ENCODE measurements around the gene GALP. TPM values are rescaled to one million over a fixed set of nuclear protein-coding genes. Genes with fewer than 3 reads are reported as not detected.

Gene GALP
- total and polyA plus RNA-seq, 4 donors, result 0.08 to 0.63 TPM; not detected in 2

DNA sequence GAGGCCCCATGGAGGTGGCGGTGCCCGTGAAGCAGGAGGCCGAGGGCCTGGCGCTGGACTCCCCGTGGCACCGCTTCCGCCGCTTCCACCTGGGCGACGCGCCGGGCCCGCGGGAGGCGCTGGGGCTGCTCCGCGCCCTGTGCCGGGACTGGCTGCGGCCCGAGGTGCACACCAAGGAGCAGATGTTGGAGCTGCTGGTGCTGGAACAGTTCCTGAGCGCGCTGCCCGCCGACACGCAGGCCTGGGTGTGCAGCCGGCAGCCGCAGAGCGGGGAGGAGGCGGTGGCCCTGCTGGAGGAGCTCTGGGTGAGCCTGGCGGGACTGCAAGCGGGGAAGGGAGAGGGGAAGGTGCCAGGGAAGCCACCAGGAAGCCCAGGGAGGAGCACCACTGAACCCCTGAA lies 28.9 kb upstream of the GALP start:
- H3K27ac ChIP-seq (ENCODE audit: low read depth in 1 of 2, low read length in 2 of 2), result no peak overlapping the region

DNA sequence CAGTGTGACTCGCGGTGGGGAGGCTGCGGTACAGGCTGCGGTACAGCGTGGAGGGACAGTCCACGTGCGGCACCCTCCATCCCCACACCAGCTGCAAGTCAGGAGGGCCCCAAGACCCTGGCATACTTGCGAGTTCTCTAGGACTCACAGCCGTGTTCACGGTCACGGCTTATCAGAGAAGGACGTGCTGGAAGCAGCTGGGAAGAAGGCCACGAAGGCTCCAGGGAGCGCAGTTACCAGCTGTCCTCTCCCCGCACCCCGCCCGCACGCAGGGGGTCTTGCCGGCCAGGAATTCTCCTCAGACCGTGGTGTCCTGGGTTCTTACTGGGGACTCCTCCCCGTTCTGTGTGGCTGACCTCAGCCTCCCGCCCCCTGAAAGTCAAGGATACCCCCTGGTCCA lies 28.5 kb upstream of the GALP start:
- Histone ChIP-seq H3K4me3 (ENCODE audit: low read depth in 1 of 3, low read length in 3 of 3) (no peak overlapping the region), H3K9ac (ENCODE audit: low read depth in 1 of 2, low read length in 2 of 2) (no peak overlapping the region), H3K9me3 (ENCODE audit: control insufficient read depth in 4 of 4, low read length in 3 of 4) (no peaks in the 10 kb centered on the region), H3K27ac (ENCODE audit: low read depth in 1 of 2, low read length in 2 of 2) (no peak overlapping the region), H3K27me3 (ENCODE audit: control insufficient read depth in 4 of 4, insufficient read depth in 4 of 4, low read length in 3 of 4) (no peaks in the 10 kb centered on the region), H3K36me3 (ENCODE audit: control insufficient read depth in 4 of 4, insufficient read depth in 3 of 4, low read depth in 1 of 4, low read length in 3 of 4) (peaks cover 5 to 14% (median 10%) of the 10 kb centered on the region in 4 donors), H3K4me1 (ENCODE audit: control insufficient read depth in 4 of 4, insufficient read depth in 4 of 4, low read length in 3 of 4) (peaks cover 10 to 40% (median 33%) of the 10 kb centered on the region in 4 donors)
- DNase-seq (ENCODE audit: low spot score), result no peak
- no peak for TF ChIP-seq JUND (IDR thresholded peaks at IDR 0.05)
- TF ChIP-seq NR2F2 (IDR thresholded peaks at IDR 0.05), result no peak
- TF ChIP-seq, protein P1, sequence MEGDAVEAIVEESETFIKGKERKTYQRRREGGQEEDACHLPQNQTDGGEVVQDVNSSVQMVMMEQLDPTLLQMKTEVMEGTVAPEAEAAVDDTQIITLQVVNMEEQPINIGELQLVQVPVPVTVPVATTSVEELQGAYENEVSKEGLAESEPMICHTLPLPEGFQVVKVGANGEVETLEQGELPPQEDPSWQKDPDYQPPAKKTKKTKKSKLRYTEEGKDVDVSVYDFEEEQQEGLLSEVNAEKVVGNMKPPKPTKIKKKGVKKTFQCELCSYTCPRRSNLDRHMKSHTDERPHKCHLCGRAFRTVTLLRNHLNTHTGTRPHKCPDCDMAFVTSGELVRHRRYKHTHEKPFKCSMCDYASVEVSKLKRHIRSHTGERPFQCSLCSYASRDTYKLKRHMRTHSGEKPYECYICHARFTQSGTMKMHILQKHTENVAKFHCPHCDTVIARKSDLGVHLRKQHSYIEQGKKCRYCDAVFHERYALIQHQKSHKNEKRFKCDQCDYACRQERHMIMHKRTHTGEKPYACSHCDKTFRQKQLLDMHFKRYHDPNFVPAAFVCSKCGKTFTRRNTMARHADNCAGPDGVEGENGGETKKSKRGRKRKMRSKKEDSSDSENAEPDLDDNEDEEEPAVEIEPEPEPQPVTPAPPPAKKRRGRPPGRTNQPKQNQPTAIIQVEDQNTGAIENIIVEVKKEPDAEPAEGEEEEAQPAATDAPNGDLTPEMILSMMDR (IDR thresholded peaks at IDR 0.05; ENCODE audit: low read depth, low read length, missing input control), result no peak
- 97% methylated on average over 22 of the region's 22 CpGs for WGBS

More for the DNA sequence above, 28.9 kb upstream of the GALP start:
- H3K36me3 ChIP-seq (ENCODE audit: control insufficient read depth in 4 of 4, insufficient read depth in 3 of 4, low read depth in 1 of 4, low read length in 3 of 4), result peaks cover 5 to 14% (median 10%) of the 10 kb centered on the region in 4 donors
- DNase-seq (ENCODE audit: low spot score), result no peak
- H3K27me3 ChIP-seq (ENCODE audit: control insufficient read depth in 4 of 4, insufficient read depth in 4 of 4, low read length in 3 of 4), result no peaks in the 10 kb centered on the region
- TF ChIP-seq, protein P2, sequence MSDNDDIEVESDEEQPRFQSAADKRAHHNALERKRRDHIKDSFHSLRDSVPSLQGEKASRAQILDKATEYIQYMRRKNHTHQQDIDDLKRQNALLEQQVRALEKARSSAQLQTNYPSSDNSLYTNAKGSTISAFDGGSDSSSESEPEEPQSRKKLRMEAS (IDR thresholded peaks at IDR 0.05), result no peak
- no peak for TF ChIP-seq SP1 (IDR thresholded peaks at IDR 0.05)
- TF ChIP-seq, protein P3, sequence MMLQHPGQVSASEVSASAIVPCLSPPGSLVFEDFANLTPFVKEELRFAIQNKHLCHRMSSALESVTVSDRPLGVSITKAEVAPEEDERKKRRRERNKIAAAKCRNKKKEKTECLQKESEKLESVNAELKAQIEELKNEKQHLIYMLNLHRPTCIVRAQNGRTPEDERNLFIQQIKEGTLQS (IDR thresholded peaks at IDR 0.05), result no peak
- no peak for TF ChIP-seq YY1 (IDR thresholded peaks at IDR 0.05)
- no peak for TF ChIP-seq TAF1 (conservative IDR thresholded peaks at IDR 0.05)
- TF ChIP-seq HNF4G (IDR thresholded peaks at IDR 0.05), result no peak
- TF ChIP-seq FOXA1 (IDR thresholded peaks at IDR 0.05), result no peak
- TF ChIP-seq FOXA2 (IDR thresholded peaks at IDR 0.05), result no peak
- TF ChIP-seq, protein P4, sequence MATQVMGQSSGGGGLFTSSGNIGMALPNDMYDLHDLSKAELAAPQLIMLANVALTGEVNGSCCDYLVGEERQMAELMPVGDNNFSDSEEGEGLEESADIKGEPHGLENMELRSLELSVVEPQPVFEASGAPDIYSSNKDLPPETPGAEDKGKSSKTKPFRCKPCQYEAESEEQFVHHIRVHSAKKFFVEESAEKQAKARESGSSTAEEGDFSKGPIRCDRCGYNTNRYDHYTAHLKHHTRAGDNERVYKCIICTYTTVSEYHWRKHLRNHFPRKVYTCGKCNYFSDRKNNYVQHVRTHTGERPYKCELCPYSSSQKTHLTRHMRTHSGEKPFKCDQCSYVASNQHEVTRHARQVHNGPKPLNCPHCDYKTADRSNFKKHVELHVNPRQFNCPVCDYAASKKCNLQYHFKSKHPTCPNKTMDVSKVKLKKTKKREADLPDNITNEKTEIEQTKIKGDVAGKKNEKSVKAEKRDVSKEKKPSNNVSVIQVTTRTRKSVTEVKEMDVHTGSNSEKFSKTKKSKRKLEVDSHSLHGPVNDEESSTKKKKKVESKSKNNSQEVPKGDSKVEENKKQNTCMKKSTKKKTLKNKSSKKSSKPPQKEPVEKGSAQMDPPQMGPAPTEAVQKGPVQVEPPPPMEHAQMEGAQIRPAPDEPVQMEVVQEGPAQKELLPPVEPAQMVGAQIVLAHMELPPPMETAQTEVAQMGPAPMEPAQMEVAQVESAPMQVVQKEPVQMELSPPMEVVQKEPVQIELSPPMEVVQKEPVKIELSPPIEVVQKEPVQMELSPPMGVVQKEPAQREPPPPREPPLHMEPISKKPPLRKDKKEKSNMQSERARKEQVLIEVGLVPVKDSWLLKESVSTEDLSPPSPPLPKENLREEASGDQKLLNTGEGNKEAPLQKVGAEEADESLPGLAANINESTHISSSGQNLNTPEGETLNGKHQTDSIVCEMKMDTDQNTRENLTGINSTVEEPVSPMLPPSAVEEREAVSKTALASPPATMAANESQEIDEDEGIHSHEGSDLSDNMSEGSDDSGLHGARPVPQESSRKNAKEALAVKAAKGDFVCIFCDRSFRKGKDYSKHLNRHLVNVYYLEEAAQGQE (IDR thresholded peaks at IDR 0.05), result no peak
- TF ChIP-seq, protein P5, sequence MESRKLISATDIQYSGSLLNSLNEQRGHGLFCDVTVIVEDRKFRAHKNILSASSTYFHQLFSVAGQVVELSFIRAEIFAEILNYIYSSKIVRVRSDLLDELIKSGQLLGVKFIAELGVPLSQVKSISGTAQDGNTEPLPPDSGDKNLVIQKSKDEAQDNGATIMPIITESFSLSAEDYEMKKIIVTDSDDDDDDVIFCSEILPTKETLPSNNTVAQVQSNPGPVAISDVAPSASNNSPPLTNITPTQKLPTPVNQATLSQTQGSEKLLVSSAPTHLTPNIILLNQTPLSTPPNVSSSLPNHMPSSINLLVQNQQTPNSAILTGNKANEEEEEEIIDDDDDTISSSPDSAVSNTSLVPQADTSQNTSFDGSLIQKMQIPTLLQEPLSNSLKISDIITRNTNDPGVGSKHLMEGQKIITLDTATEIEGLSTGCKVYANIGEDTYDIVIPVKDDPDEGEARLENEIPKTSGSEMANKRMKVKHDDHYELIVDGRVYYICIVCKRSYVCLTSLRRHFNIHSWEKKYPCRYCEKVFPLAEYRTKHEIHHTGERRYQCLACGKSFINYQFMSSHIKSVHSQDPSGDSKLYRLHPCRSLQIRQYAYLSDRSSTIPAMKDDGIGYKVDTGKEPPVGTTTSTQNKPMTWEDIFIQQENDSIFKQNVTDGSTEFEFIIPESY (IDR thresholded peaks at IDR 0.05), result no peak
- TF ChIP-seq, protein P1 (IDR thresholded peaks at IDR 0.05; ENCODE audit: low read depth, low read length, missing input control), result no peak
- no peak for TF ChIP-seq GABPA (IDR thresholded peaks at IDR 0.05 in 1 of 2, conservative IDR thresholded peaks at IDR 0.05 in 1 of 2)
- TF ChIP-seq RAD21 (IDR thresholded peaks at IDR 0.05), result no peak
- no peak for TF ChIP-seq NR2F2 (IDR thresholded peaks at IDR 0.05)
- TF ChIP-seq RXRA (IDR thresholded peaks at IDR 0.05), result no peak
- no peak for TF ChIP-seq EGR1 (IDR thresholded peaks at IDR 0.05; ENCODE audit: low read depth in 2 of 2)
- 97% methylated on average over 31 of the region's 31 CpGs for WGBS
- peaks cover 10 to 44% (median 36%) of the 10 kb centered on the region in 4 donors for H3K4me1 ChIP-seq (ENCODE audit: control insufficient read depth in 4 of 4, insufficient read depth in 4 of 4, low read length in 3 of 4)
- H3K9me3 ChIP-seq (ENCODE audit: control insufficient read depth in 4 of 4, low read length in 3 of 4), result no peaks in the 10 kb centered on the region
- no peak overlapping the region for H3K9ac ChIP-seq (ENCODE audit: low read depth in 1 of 2, low read length in 2 of 2)
- H3K4me3 ChIP-seq (ENCODE audit: low read depth in 1 of 3, low read length in 3 of 3), result no peak overlapping the region
